RPMI8226 (cell line): Measurements from ENCODE around the gene ZNF516.

Experiments
- DNase-seq: peaks from one replicate; pipeline ENCODE4 v3.0.0-alpha.2; 2015

The ZNF516 gene

GRCh38 chr18:76441002-76441667 lies 53.9 kb downstream of the ZNF516 start:
- DNase-seq: no peak

GRCh38 chr18:76437910-76438309 lies 57.1 kb downstream of the ZNF516 start:
- DNase-seq: no peak

GRCh38 chr18:76437011-76437410 lies 58.0 kb downstream of the ZNF516 start:
- DNase-seq: no peak

GRCh38 chr18:76436342-76436741 lies 58.7 kb downstream of the ZNF516 start:
- no peak for DNase-seq

- DNase-seq: no peak
Observed at GRCh38 chr18:76435316-76435989, 59.6 kb downstream of the ZNF516 start.

- DNase-seq: no peak
Observed at GRCh38 chr18:76434452-76434851, 60.6 kb downstream of the ZNF516 start.

- DNase-seq: no peak
Observed at GRCh38 chr18:76433788-76434187, 61.3 kb downstream of the ZNF516 start.

GRCh38 chr18:76432970-76433767 lies 61.9 kb downstream of the ZNF516 start:
- no peak for DNase-seq

- DNase-seq: no peak
Observed at GRCh38 chr18:76432274-76432755, 62.7 kb downstream of the ZNF516 start.

GRCh38 chr18:76431437-76432273 lies 63.4 kb downstream of the ZNF516 start:
- no peak for DNase-seq

GRCh38 chr18:76430636-76431035 lies 64.4 kb downstream of the ZNF516 start:
- no peak for DNase-seq

- no peak for DNase-seq
Observed at GRCh38 chr18:76429262-76430126, 65.5 kb downstream of the ZNF516 start.

GRCh38 chr18:76428396-76429261 lies 66.4 kb downstream of the ZNF516 start:
- no peak for DNase-seq

- DNase-seq: peak; percentile 12
Observed at GRCh38 chr18:76426737-76427305, 68.2 kb downstream of the ZNF516 start.

GRCh38 chr18:76425146-76426131 lies 69.6 kb downstream of the ZNF516 start:
- no peak for DNase-seq

- DNase-seq: no peak
Observed at GRCh38 chr18:76422838-76423237, 72.2 kb downstream of the ZNF516 start.

- no peak for DNase-seq
Observed at GRCh38 chr18:76422121-76422520, 72.9 kb downstream of the ZNF516 start.

GRCh38 chr18:76421685-76422078 lies 73.4 kb downstream of the ZNF516 start:
- DNase-seq: no peak
